Measurements from ENCODE around the gene FUZ. TPM values are rescaled to one million over a fixed set of nuclear protein-coding genes. Genes with fewer than 3 reads are reported as not detected.

Gene FUZ
- total and polyA plus RNA-seq, 2 of the 4 experiments (the other 2 are of a cell fraction) = 12.1 to 14.3 TPM

DNA sequence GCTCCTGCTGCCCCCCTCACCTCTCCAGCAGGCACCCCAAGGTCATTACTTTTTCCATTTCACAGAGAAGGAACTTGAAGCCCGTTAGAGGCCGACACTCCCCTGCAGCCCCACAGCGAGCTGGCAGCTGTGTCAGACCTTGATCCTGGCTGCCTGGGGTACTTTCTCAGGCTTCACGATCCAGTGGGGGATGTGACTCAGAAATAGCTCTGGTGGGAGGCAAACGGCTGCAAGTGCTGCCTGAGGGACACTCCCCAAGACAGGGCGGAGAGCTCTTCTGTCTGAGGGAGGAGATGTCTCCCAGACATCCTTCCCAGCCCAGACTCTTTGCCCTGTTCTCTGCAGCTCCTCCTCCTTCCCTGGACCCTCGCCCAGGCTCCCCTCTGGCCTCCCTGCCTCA, 54.8 kb downstream of the FUZ start:
- no peak overlapping the region for H3K4me3 ChIP-seq (ENCODE audit: insufficient read depth, low read depth, low read length)
- peak overlapping the region; percentile 95 for H2AFZ ChIP-seq (replicated peaks; ENCODE audit: low read length, poor library complexity)
- 0 out of 2 replicates have a peak, but pooled peaks cover 3% of the 10 kb centered on the region for H3K9me1 ChIP-seq (ENCODE audit: insufficient read depth, low read length)
- peak overlapping the region; percentile 88 for H3K4ac ChIP-seq (ENCODE audit: low read depth, low read length)
- peak overlapping the region; percentile 92 for H2BK120ac ChIP-seq (ENCODE audit: low read depth, low read length)
- ATAC-seq (ENCODE audit: low read depth) = peak; percentile 81
- H2AK5ac ChIP-seq (ENCODE audit: low read depth, low read length) = peak overlapping the region; percentile 54
- H3K18ac ChIP-seq (ENCODE audit: low read depth, low read length) = peak overlapping the region; percentile 76; the same call in 1 of the 2 replicates
- CTCF ChIA-PET = interaction anchor here (0.6 kb wide), 1 partner anchor 8 kb away, joined by 3 read pairs; no protein-coding TSS in a partner anchor
- H4K5ac ChIP-seq (ENCODE audit: low read depth, low read length) = peak overlapping the region; percentile 25
- H3K14ac ChIP-seq (replicated peaks; ENCODE audit: low read depth, low read length) = peak overlapping the region; percentile 65
- H3K27ac ChIP-seq (ENCODE audit: insufficient read depth, low read length) = peak overlapping the region; percentile 28; the same call in 1 of the 2 replicates
- TF ChIP-seq USF2 (IDR thresholded peaks at IDR 0.05; ENCODE audit: low read depth, low read length) (no peak), MAZ (IDR thresholded peaks at IDR 0.05; ENCODE audit: borderline replicate concordance, low read depth, low read length) (0 out of 2 replicates have a peak, but pooled peaks have one; percentile 23), MXI1 (IDR thresholded peaks at IDR 0.05; ENCODE audit: borderline replicate concordance, low read depth, low read length) (no peak), NFE2L2 (IDR thresholded peaks at IDR 0.05; ENCODE audit: low read depth, low read length) (no peak)
- TF ChIP-seq, protein P1, sequence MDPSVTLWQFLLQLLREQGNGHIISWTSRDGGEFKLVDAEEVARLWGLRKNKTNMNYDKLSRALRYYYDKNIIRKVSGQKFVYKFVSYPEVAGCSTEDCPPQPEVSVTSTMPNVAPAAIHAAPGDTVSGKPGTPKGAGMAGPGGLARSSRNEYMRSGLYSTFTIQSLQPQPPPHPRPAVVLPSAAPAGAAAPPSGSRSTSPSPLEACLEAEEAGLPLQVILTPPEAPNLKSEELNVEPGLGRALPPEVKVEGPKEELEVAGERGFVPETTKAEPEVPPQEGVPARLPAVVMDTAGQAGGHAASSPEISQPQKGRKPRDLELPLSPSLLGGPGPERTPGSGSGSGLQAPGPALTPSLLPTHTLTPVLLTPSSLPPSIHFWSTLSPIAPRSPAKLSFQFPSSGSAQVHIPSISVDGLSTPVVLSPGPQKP (IDR thresholded peaks at IDR 0.05; ENCODE audit: borderline replicate concordance, low read depth, low read length) = no peak
- H3K9me3 ChIP-seq (ENCODE audit: control insufficient read depth, insufficient read depth, low read length) = peaks cover 4% of the 10 kb centered on the region
- dilution Hi-C loops (cut with HindIII; ENCODE audit: low sequenced_read_pairs, unreplicated experiment) = no loop called here
- peak overlapping the region; percentile 93 for H2AK9ac ChIP-seq (replicated peaks; ENCODE audit: low read depth, low read length, poor library complexity)
- H3K79me1 ChIP-seq (ENCODE audit: low read depth in 1 of 2, low read length in 2 of 2) = no peaks in the 10 kb centered on the region
- peaks cover 7% of the 10 kb centered on the region for H3K4me1 ChIP-seq (ENCODE audit: control insufficient read depth, insufficient read depth, low read length)
- intact Hi-C loops (cut with micrococcal nuclease) = no loop called here
- no peaks in the 10 kb centered on the region for H3K27me3 ChIP-seq (ENCODE audit: control insufficient read depth, insufficient read depth, low read length)
- H3K23ac ChIP-seq (ENCODE audit: low read depth, low read length) = peak overlapping the region; percentile 39; the same call in 1 of the 2 replicates
- H4K20me1 ChIP-seq (ENCODE audit: insufficient read depth, low read length) = no peaks in the 10 kb centered on the region
- peak overlapping the region; percentile 5; the same call in 1 of the 2 replicates for H3K4me2 ChIP-seq (ENCODE audit: low read depth, low read length)
- H4K8ac ChIP-seq (ENCODE audit: low read depth in 2 of 2, low read length in 2 of 2) = peak overlapping the region; percentile 28 to 97
- DNase-seq = peak; percentile 83
- no peak overlapping the region for H3K56ac ChIP-seq (ENCODE audit: extremely low read depth, insufficient read depth, low read length)
- peak overlapping the region; percentile 66 for H2BK5ac ChIP-seq (ENCODE audit: low read depth, low read length, poor library complexity, severe bottlenecking)
- H4K91ac ChIP-seq (ENCODE audit: insufficient read depth, low read depth, low read length) = peak overlapping the region; percentile 61
- POLR2A ChIA-PET (ENCODE audit: unreplicated experiment) = interaction anchor here (0.8 kb wide), 1 partner anchor 8 kb away, joined by 9 read pairs; the partner anchor contains the start of gene AP2A1
- H3K9ac ChIP-seq (ENCODE audit: low read depth, low read length) = peak overlapping the region; percentile 36; the same call in 1 of the 2 replicates
- in situ Hi-C loops (cut with MboI; ENCODE audit: low sequenced_read_pairs) = no loop called here
- no peaks in the 10 kb centered on the region for H3K36me3 ChIP-seq (ENCODE audit: control insufficient read depth, insufficient read depth, low read length)
- 13% methylated on average over 3 of the region's 7 CpGs; no CpG with 5 or more reads in 1 of the 2 experiments for WGBS, 2 experiments (ENCODE audit: extremely low coverage in 2 of 2, insufficient read length in 1 of 2)
- H2BK20ac ChIP-seq (ENCODE audit: low read depth, low read length) = peak overlapping the region; percentile 60
- no TSS peak for BruUV-seq (replicated peaks)
- H2BK15ac ChIP-seq (ENCODE audit: low read depth, low read length) = peak overlapping the region; percentile 0; the same call in 1 of the 3 replicates

Small RNA genes lying within 50 kb of the gene (microRNA-seq; reads per million reads assigned to microRNA genes)
- gene MIR4749 (ENCODE audit: insufficient read depth in 1 of 2, insufficient read length in 1 of 2, unreplicated experiment in 1 of 2) (1.0 to 2.9 reads per million in 2 experiments), gene MIR6799 (ENCODE audit: insufficient read depth in 1 of 2, insufficient read length in 1 of 2, unreplicated experiment in 1 of 2) (1.8 to 4.1 reads per million in 2 experiments), gene MIR6800 (ENCODE audit: unreplicated experiment) (not detected), gene RNU6-841P (ENCODE audit: insufficient read depth, insufficient read length) (not detected)

Small RNA genes lying within 50 kb of the gene (small RNA-seq; reads per million reads assigned to genes)
- gene MIR4749 (0 reads per million in 5 experiments), gene MIR6799 (0 to 0.98 (median 0) reads per million in 5 experiments), gene RNU6-841P (0.04 to 15.7 (median 0.31) reads per million in 5 experiments)

Other genes with a start within 250 kb of the FUZ start
- gene NOSIP, start 232.7 kb downstream of the FUZ start, total RNA-seq (2012; rRNA removed) = 118 and 130 TPM in 2 replicates
- gene NOSIP, start 232.7 kb downstream of the FUZ start, polyA plus RNA-seq (2012; rRNA removed) = 138 and 164 TPM in 2 replicates
- gene PRRG2, start 232.0 kb downstream of the FUZ start, total RNA-seq (2012; rRNA removed) = under 0.01 and 0.54 TPM in 2 replicates
- gene PRRG2, start 232.0 kb downstream of the FUZ start, polyA plus RNA-seq (2012; rRNA removed) = 0.14 and 0.52 TPM in 2 replicates
- gene PRR12, start 222.1 kb downstream of the FUZ start, total RNA-seq (2012; rRNA removed) = 0.28 and 0.36 TPM in 2 replicates
- 4.0 and 4.1 TPM in 2 replicates for gene PRR12, start 222.1 kb downstream of the FUZ start, polyA plus RNA-seq (2012; rRNA removed)
- gene RRAS, start 173.1 kb downstream of the FUZ start, total RNA-seq (2012; rRNA removed) = 50.2 and 50.5 TPM in 2 replicates
- gene RRAS, start 173.1 kb downstream of the FUZ start, polyA plus RNA-seq (2012; rRNA removed) = 241 and 267 TPM in 2 replicates
- 2.2 and 3.1 TPM in 2 replicates for gene SCAF1, start 171.1 kb downstream of the FUZ start, total RNA-seq (2012; rRNA removed)
- 14.6 and 14.8 TPM in 2 replicates for gene SCAF1, start 171.1 kb downstream of the FUZ start, polyA plus RNA-seq (2012; rRNA removed)
- gene IRF3, start 147.4 kb downstream of the FUZ start, total RNA-seq (2012; rRNA removed) = 37.2 and 39.6 TPM in 2 replicates
- gene IRF3, start 147.4 kb downstream of the FUZ start, polyA plus RNA-seq (2012; rRNA removed) = 65.2 and 95.9 TPM in 2 replicates
- 3.9 and 4.7 TPM in 2 replicates for gene BCL2L12, start 147.4 kb downstream of the FUZ start, total RNA-seq (2012; rRNA removed)
- 32.6 and 51.4 TPM in 2 replicates for gene BCL2L12, start 147.4 kb downstream of the FUZ start, polyA plus RNA-seq (2012; rRNA removed)
- 672 and 840 TPM in 2 replicates for gene PRMT1, start 136.0 kb downstream of the FUZ start, total RNA-seq (2012; rRNA removed)
- gene PRMT1, start 136.0 kb downstream of the FUZ start, polyA plus RNA-seq (2012; rRNA removed) = 497 and 529 TPM in 2 replicates
- gene ADM5, start 123.7 kb downstream of the FUZ start, total RNA-seq (2012; rRNA removed) = 0.18 and 0.28 TPM in 2 replicates
- 0.99 and 1.7 TPM in 2 replicates for gene ADM5, start 123.7 kb downstream of the FUZ start, polyA plus RNA-seq (2012; rRNA removed)
- 14.2 and 14.7 TPM in 2 replicates for gene CPT1C, start 122.2 kb downstream of the FUZ start, total RNA-seq (2012; rRNA removed)
- 53.1 and 56.1 TPM in 2 replicates for gene CPT1C, start 122.2 kb downstream of the FUZ start, polyA plus RNA-seq (2012; rRNA removed)
- gene TSKS, start 50.0 kb downstream of the FUZ start, total RNA-seq (2012; rRNA removed) = not detected in 2 replicates
- 0.10 TPM in 1 of 2 replicates, not detected in the other for gene TSKS, start 50.0 kb downstream of the FUZ start, polyA plus RNA-seq (2012; rRNA removed)
- 40.7 and 41.4 TPM in 2 replicates for gene AP2A1, start 46.3 kb downstream of the FUZ start, total RNA-seq (2012; rRNA removed)
- 122 and 136 TPM in 2 replicates for gene AP2A1, start 46.3 kb downstream of the FUZ start, polyA plus RNA-seq (2012; rRNA removed)
- gene MED25, start 5.0 kb upstream of the FUZ start, total RNA-seq (2012; rRNA removed) = 4.7 and 5.3 TPM in 2 replicates
- 37.0 and 38.5 TPM in 2 replicates for gene MED25, start 5.0 kb upstream of the FUZ start, polyA plus RNA-seq (2012; rRNA removed)
- gene PTOV1, start 37.9 kb upstream of the FUZ start, total RNA-seq (2012; rRNA removed) = 34.4 and 36.1 TPM in 2 replicates
- gene PTOV1, start 37.9 kb upstream of the FUZ start, polyA plus RNA-seq (2012; rRNA removed) = 106 and 107 TPM in 2 replicates
- gene PNKP, start 54.3 kb upstream of the FUZ start, total RNA-seq (2012; rRNA removed) = 10.6 and 14.2 TPM in 2 replicates
- gene PNKP, start 54.3 kb upstream of the FUZ start, polyA plus RNA-seq (2012; rRNA removed) = 25.0 and 33.0 TPM in 2 replicates
- 3.6 and 5.0 TPM in 2 replicates for gene AKT1S1, start 64.1 kb upstream of the FUZ start, total RNA-seq (2012; rRNA removed)
- 54.4 and 68.7 TPM in 2 replicates for gene AKT1S1, start 64.1 kb upstream of the FUZ start, polyA plus RNA-seq (2012; rRNA removed)
- 1.1 and 1.4 TPM in 2 replicates for gene TBC1D17, start 64.4 kb upstream of the FUZ start, total RNA-seq (2012; rRNA removed)
- 26.8 and 27.8 TPM in 2 replicates for gene TBC1D17, start 64.4 kb upstream of the FUZ start, polyA plus RNA-seq (2012; rRNA removed)
- under 0.01 and 0.36 TPM in 2 replicates for gene IL4I1, start 83.6 kb upstream of the FUZ start, total RNA-seq (2012; rRNA removed)
- gene IL4I1, start 83.6 kb upstream of the FUZ start, polyA plus RNA-seq (2012; rRNA removed) = 0.27 and 0.31 TPM in 2 replicates
- 2.7 and 3.3 TPM in 2 replicates for gene ATF5, start 115.9 kb upstream of the FUZ start, total RNA-seq (2012; rRNA removed)
- 13.3 and 15.7 TPM in 2 replicates for gene ATF5, start 115.9 kb upstream of the FUZ start, polyA plus RNA-seq (2012; rRNA removed)
- gene NUP62, start 116.2 kb upstream of the FUZ start, total RNA-seq (2012; rRNA removed) = 21.3 and 26.4 TPM in 2 replicates
- gene NUP62, start 116.2 kb upstream of the FUZ start, polyA plus RNA-seq (2012; rRNA removed) = 29.7 and 32.4 TPM in 2 replicates
- not detected in 2 replicates for gene SIGLEC11, start 147.9 kb upstream of the FUZ start, total RNA-seq (2012; rRNA removed)
- not detected in 2 replicates for gene SIGLEC11, start 147.9 kb upstream of the FUZ start, polyA plus RNA-seq (2012; rRNA removed)
- gene VRK3, start 212.1 kb upstream of the FUZ start, total RNA-seq (2012; rRNA removed) = 20.6 and 28.7 TPM in 2 replicates
- gene VRK3, start 212.1 kb upstream of the FUZ start, polyA plus RNA-seq (2012; rRNA removed) = 27.9 and 35.8 TPM in 2 replicates
- 10.8 and 13.3 TPM in 2 replicates for gene ZNF473, start 212.7 kb upstream of the FUZ start, total RNA-seq (2012; rRNA removed)
- 3.6 and 4.5 TPM in 2 replicates for gene ZNF473, start 212.7 kb upstream of the FUZ start, polyA plus RNA-seq (2012; rRNA removed)

Data from IMR-90 (cell line).